ENCODE data around the gene TLE5. TPM values are rescaled to one million over a fixed set of nuclear protein-coding genes. Genes with fewer than 3 reads are reported as not detected.

The TLE5 gene
- total RNA-seq, 2 experiments from 2014 or later, result 635 to 655 TPM

DNA sequence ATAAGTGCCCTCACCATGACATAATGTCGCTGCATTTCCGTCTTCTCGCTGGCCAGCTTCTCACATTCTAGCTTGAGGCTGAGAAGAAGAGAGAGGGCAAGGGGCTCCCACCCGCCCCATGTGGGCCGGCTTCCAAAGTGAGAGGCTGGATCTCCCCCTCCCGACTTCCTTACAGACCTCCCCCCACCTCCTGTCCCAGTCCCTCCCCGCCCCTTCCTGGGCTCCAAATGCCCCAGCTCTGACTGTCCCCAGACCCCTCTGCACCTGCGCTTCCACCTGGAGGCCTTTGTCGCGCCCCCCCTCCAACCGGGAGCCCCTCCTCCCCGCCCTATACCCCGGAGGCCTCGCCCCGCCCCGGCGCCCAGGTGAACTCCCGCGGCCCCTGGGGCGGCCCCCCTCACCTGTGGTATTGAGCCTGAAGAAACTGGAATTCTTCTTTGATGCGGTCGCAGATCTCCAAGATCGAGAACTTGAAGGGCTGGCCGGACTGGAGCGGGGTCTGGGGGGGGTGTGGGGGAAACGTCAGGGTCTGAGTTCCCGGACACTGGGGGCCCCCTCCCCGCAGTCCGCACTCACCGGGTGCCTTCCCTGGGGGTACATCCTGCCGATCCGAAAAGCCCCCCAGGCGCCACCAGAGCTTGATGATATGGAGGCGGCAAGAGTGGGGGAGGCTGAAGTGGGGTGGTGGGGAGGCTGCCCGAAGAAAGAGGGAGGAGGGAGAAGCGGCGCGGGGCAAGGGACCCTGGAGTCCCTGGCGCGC, 33.8 kb downstream of the TLE5 start:
- Mint-ChIP-seq H3K27ac (no peak overlapping the region), H3K9me3 (ENCODE audit: insufficient read depth) (no peaks in the 10 kb centered on the region), H3K27me3 (ENCODE audit: low read depth) (peaks cover 55% of the 10 kb centered on the region), H3K36me3 (ENCODE audit: low read depth) (no peaks in the 10 kb centered on the region), H3K4me3 (no peak overlapping the region), H3K4me1 (ENCODE audit: low read depth) (peaks cover 27% of the 10 kb centered on the region)
- ChIA-PET CTCF (interaction anchor here (1.0 kb wide), 1 partner anchor 75 kb away, joined by 4 read pairs; no protein-coding TSS in a partner anchor), POLR2A (interaction anchor here (1.0 kb wide), 1 partner anchor 8 kb away, joined by 3 read pairs; no protein-coding TSS in a partner anchor)
- DNase-seq (no peak), ATAC-seq (no peak)

DNA sequence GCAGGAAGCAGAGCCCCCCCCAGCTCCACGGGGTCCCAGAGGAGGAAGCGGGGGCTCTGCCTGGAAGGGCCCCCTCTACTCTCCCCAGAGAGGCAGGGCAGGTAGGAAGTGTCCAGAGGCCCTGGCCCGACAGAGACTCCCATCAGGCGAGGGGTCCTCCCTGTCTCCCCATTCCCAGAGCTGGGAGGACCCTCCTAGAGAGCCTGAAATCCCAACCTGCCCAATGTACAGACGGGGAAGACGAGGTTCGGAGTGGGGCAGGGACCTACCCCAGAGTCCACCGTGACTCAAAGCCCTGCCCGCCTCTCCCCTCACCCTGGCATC, 34.4 kb downstream of the TLE5 start:
- H3K36me3 Mint-ChIP-seq (ENCODE audit: low read depth), result no peaks in the 10 kb centered on the region
- CTCF ChIA-PET, result interaction anchor here (1.0 kb wide), 1 partner anchor 76 kb away, joined by 4 read pairs; no protein-coding TSS in a partner anchor
- DNase-seq (no peak), ATAC-seq (no peak)
- no peak overlapping the region for H3K27ac Mint-ChIP-seq
- peaks cover 29% of the 10 kb centered on the region for H3K4me1 Mint-ChIP-seq (ENCODE audit: low read depth)
- H3K27me3 Mint-ChIP-seq (ENCODE audit: low read depth), result peaks cover 54% of the 10 kb centered on the region
- no peaks in the 10 kb centered on the region for H3K9me3 Mint-ChIP-seq (ENCODE audit: insufficient read depth)
- H3K4me3 Mint-ChIP-seq, result no peak overlapping the region
- POLR2A ChIA-PET, result interaction anchor here (1.0 kb wide), 1 partner anchor 8 kb away, joined by 3 read pairs; no protein-coding TSS in a partner anchor

- ChIA-PET CTCF (interaction anchor here (0.9 to 1.0 kb wide), 2 partner anchors 8 to 77 kb away, joined by 3 read pairs; no protein-coding TSS in a partner anchor), POLR2A (interaction anchor here (1.0 kb wide), 1 partner anchor 9 kb away, joined by 3 read pairs; no protein-coding TSS in a partner anchor)
- no peaks in the 10 kb centered on the region for H3K9me3 Mint-ChIP-seq (ENCODE audit: insufficient read depth)
- peaks cover 33% of the 10 kb centered on the region for H3K4me1 Mint-ChIP-seq (ENCODE audit: low read depth)
- no peak overlapping the region for H3K4me3 Mint-ChIP-seq
- peaks cover 51% of the 10 kb centered on the region for H3K27me3 Mint-ChIP-seq (ENCODE audit: low read depth)
- no peak overlapping the region for H3K27ac Mint-ChIP-seq
- no peak for ATAC-seq
- DNase-seq, result no peak
- no peaks in the 10 kb centered on the region for H3K36me3 Mint-ChIP-seq (ENCODE audit: low read depth)
These were observed 35.0 kb downstream of the TLE5 start for GRCh38 chr19:3027292-3027691.

GRCh38 chr19:3026768-3027167, 35.5 kb downstream of the TLE5 start:
- Mint-ChIP-seq H3K36me3 (ENCODE audit: low read depth) (no peaks in the 10 kb centered on the region), H3K9me3 (ENCODE audit: insufficient read depth) (no peaks in the 10 kb centered on the region), H3K27ac (no peak overlapping the region), H3K4me3 (no peak overlapping the region), H3K27me3 (ENCODE audit: low read depth) (peaks cover 50% of the 10 kb centered on the region), H3K4me1 (ENCODE audit: low read depth) (peaks cover 33% of the 10 kb centered on the region)
- ChIA-PET CTCF (interaction anchor here (0.9 to 1.0 kb wide), 2 partner anchors 9 to 77 kb away, joined by 3 read pairs; no protein-coding TSS in a partner anchor), POLR2A (no interaction called here)
- ATAC-seq, result no peak
- no peak for DNase-seq

DNA sequence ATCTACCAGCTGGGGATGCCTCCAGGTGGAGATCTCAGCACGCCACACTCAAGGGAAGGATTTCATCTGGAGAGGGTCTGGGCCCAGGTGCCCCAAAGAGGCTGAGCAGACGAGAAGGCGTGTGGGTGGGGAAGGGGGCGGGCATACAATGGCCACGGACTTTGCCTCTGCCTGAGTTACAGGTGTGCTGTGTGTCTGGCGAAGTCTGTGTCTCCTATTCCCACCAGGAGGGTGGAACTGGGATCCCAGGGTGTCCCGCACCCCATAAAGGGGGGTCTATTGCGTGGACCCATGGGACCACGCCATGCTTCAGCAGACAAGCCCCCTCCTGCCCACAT, 36.8 kb downstream of the TLE5 start:
- no peaks in the 10 kb centered on the region for H3K36me3 Mint-ChIP-seq (ENCODE audit: low read depth)
- H3K4me1 Mint-ChIP-seq (ENCODE audit: low read depth), result peaks cover 33% of the 10 kb centered on the region
- no peak overlapping the region for H3K27ac Mint-ChIP-seq
- H3K9me3 Mint-ChIP-seq (ENCODE audit: insufficient read depth), result no peaks in the 10 kb centered on the region
- H3K27me3 Mint-ChIP-seq (ENCODE audit: low read depth), result peaks cover 40% of the 10 kb centered on the region
- ChIA-PET POLR2A (no interaction called here), CTCF (interaction anchor here (1.5 to 1.7 kb wide), 2 partner anchors 33 to 79 kb away, joined by 3 to 11 read pairs; no protein-coding TSS in a partner anchor)
- DNase-seq (no peak), ATAC-seq (no peak)
- H3K4me3 Mint-ChIP-seq, result no peak overlapping the region

GRCh38 chr19:3024870-3025548, 37.3 kb downstream of the TLE5 start:
- ATAC-seq (no peak), DNase-seq (no peak)
- Mint-ChIP-seq H3K4me1 (ENCODE audit: low read depth) (peaks cover 30% of the 10 kb centered on the region), H3K36me3 (ENCODE audit: low read depth) (no peaks in the 10 kb centered on the region), H3K27ac (peak overlapping the region; percentile 43), H3K9me3 (ENCODE audit: insufficient read depth) (no peaks in the 10 kb centered on the region), H3K27me3 (ENCODE audit: low read depth) (peaks cover 35% of the 10 kb centered on the region), H3K4me3 (no peak overlapping the region)
- ChIA-PET CTCF (interaction anchor here (1.3 to 1.7 kb wide), 3 partner anchors 11 to 79 kb away, joined by 3 to 11 read pairs (median 3); no protein-coding TSS in a partner anchor), POLR2A (interaction anchor here (0.6 kb wide), 1 partner anchor 11 kb away, joined by 3 read pairs; no protein-coding TSS in a partner anchor)

- ChIA-PET POLR2A (interaction anchor here (0.6 kb wide), 1 partner anchor 12 kb away, joined by 3 read pairs; no protein-coding TSS in a partner anchor), CTCF (interaction anchor here (1.3 to 1.7 kb wide), 3 partner anchors 12 to 80 kb away, joined by 3 to 11 read pairs (median 3); no protein-coding TSS in a partner anchor)
- Mint-ChIP-seq H3K27ac (peak overlapping the region; percentile 43), H3K36me3 (ENCODE audit: low read depth) (no peaks in the 10 kb centered on the region), H3K4me3 (no peak overlapping the region), H3K4me1 (ENCODE audit: low read depth) (peaks cover 25% of the 10 kb centered on the region), H3K27me3 (ENCODE audit: low read depth) (peaks cover 31% of the 10 kb centered on the region), H3K9me3 (ENCODE audit: insufficient read depth) (no peaks in the 10 kb centered on the region)
- DNase-seq (no peak), ATAC-seq (no peak)
These were observed 37.8 kb downstream of the TLE5 start for GRCh38 chr19:3024509-3024869.

- H3K9me3 Mint-ChIP-seq (ENCODE audit: insufficient read depth), result no peaks in the 10 kb centered on the region
- H3K4me3 Mint-ChIP-seq, result no peak overlapping the region
- H3K27me3 Mint-ChIP-seq (ENCODE audit: low read depth), result peaks cover 11% of the 10 kb centered on the region
- ATAC-seq (no peak), DNase-seq (no peak)
- no peak overlapping the region for H3K27ac Mint-ChIP-seq
- H3K4me1 Mint-ChIP-seq (ENCODE audit: low read depth), result peaks cover 18% of the 10 kb centered on the region
- POLR2A ChIA-PET, result no interaction called here
- no peaks in the 10 kb centered on the region for H3K36me3 Mint-ChIP-seq (ENCODE audit: low read depth)
- CTCF ChIA-PET, result no interaction called here
These were observed 41.9 kb downstream of the TLE5 start for GRCh38 chr19:3020321-3020960.

- Mint-ChIP-seq H3K9me3 (ENCODE audit: insufficient read depth) (no peaks in the 10 kb centered on the region), H3K36me3 (ENCODE audit: low read depth) (no peaks in the 10 kb centered on the region), H3K4me1 (ENCODE audit: low read depth) (peaks cover 7% of the 10 kb centered on the region), H3K27me3 (ENCODE audit: low read depth) (peaks cover 3% of the 10 kb centered on the region), H3K4me3 (no peak overlapping the region), H3K27ac (no peak overlapping the region)
- ATAC-seq, result no peak
- POLR2A ChIA-PET, result no interaction called here
- CTCF ChIA-PET, result no interaction called here
- no peak for DNase-seq
These were observed 43.0 kb downstream of the TLE5 start for GRCh38 chr19:3019211-3019854.

- ChIA-PET CTCF (no interaction called here), POLR2A (no interaction called here)
- no peaks in the 10 kb centered on the region for H3K36me3 Mint-ChIP-seq (ENCODE audit: low read depth)
- no peaks in the 10 kb centered on the region for H3K27me3 Mint-ChIP-seq (ENCODE audit: low read depth)
- H3K4me3 Mint-ChIP-seq, result no peak overlapping the region
- no peaks in the 10 kb centered on the region for H3K9me3 Mint-ChIP-seq (ENCODE audit: insufficient read depth)
- no peak for ATAC-seq
- no peak overlapping the region for H3K27ac Mint-ChIP-seq
- no peak for DNase-seq
- H3K4me1 Mint-ChIP-seq (ENCODE audit: low read depth), result peaks cover 3% of the 10 kb centered on the region
These were observed 44.4 kb downstream of the TLE5 start for GRCh38 chr19:3017923-3018322.

All from activated CD8-positive, alpha-beta T cell treated with anti-CD3 and anti-CD28 coated beads, Interleukin-2, amount 10 ng/mL, durations not matched to agents 7 days and 5 days (primary cell).